ENCODE measurements around the gene ASB7.

ASB7 gene, protein sequence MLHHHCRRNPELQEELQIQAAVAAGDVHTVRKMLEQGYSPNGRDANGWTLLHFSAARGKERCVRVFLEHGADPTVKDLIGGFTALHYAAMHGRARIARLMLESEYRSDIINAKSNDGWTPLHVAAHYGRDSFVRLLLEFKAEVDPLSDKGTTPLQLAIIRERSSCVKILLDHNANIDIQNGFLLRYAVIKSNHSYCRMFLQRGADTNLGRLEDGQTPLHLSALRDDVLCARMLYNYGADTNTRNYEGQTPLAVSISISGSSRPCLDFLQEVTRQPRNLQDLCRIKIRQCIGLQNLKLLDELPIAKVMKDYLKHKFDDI

DNA sequence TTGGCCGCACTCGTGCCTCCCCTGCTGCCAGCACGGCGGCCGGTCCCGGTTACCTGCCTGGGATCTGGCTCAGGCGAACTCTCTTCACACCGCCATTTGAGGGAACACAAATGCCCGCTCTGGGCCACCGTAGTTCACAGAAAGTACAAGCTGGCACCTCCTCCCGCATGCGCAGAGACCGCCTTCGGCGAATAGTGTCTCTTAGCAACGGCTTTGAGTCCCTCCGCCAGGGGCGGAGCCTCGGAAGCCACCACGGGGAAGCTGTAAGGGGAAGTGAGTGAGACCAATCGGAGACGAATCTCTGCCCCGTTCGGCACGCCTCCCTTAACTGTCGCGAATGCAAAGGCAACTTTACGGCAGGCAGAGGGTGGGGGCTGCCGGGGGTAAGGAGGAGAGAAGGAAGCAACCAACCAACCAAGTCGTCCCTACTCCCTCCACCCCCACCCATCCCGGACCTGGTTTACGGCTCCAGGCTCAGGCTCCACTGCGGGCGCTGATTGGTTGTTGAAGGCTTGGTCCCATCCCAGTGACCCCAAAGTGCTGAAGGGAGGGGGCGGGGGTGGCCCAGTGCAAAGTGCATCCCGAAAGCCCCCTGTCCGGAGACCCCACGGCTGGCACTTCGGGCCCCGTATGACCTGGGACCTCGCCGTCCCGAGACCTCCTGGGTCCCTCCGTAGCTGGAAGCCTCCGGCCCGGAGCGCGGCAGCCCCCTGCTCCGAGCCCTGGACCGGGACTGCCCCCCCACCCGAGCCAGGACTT is at the start of gene ASB7, which contains the start of gene LINS1:
TSS of gene ASB7 (plus strand) at position 526 of the 759 bp plus-strand sequence. CDS start 9,628 bp downstream, outside the sequence.
TSS of gene LINS1 (minus strand) at position 121 of the 759 bp plus-strand sequence. CDS start 21,342 bp downstream, outside the sequence.
- Mint-ChIP-seq H3K27me3 (no peaks in the 10 kb centered on the region), H3K36me3 (peaks cover 13 to 19% of the 10 kb centered on the region in 2 donors), H3K4me3 (no peak within 1 kb of the TSS), H3K27ac (no peak within 1 kb of the TSS), H3K9me3 (peaks cover 0 to 1% of the 10 kb centered on the region in 2 donors), H3K4me1 (peaks cover 17 to 42% of the 10 kb centered on the region in 2 donors)
- DNase-seq (peak; percentile 100), ATAC-seq (replicated peaks) (peak; percentile 89)

DNA sequence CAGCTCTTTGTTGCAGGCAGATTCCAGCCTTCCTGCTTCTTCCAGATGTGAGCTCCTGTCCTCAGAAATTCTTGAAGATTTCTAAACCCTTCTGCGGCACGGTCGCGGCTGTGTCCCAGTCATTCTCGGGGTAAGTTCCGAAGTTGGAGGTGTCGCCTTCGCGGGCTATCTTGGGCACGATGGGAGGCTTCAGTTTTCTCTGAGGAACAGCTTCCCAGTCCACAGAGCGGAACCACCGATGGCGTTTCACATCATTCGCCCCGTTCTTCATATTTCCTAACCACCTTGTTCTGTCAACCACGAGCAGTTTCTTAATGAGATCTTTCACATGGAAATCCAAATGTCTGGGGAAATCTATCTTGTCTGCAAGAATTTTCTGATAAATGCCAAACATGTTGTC is 48.9 kb upstream of the ASB7 start:
- Mint-ChIP-seq H3K27me3 (no peaks in the 10 kb centered on the region), H3K4me3 (no peak overlapping the region), H3K9me3 (peaks cover 0 to 2% of the 10 kb centered on the region in 2 donors), H3K27ac (no peak overlapping the region), H3K4me1 (peaks cover 0 to 2% of the 10 kb centered on the region in 2 donors), H3K36me3 (peaks cover 25 to 46% of the 10 kb centered on the region in 2 donors)
- ATAC-seq (replicated peaks) (no peak), DNase-seq (no peak)

GRCh38 chr15:100558771-100559254 is 43.6 kb upstream of the ASB7 start:
- H3K36me3 Mint-ChIP-seq = peaks cover 29 to 45% of the 10 kb centered on the region in 2 donors
- ATAC-seq (replicated peaks) = no peak
- H3K9me3 Mint-ChIP-seq = peaks cover 0 to 2% of the 10 kb centered on the region in 2 donors
- H3K27me3 Mint-ChIP-seq = no peaks in the 10 kb centered on the region
- H3K27ac Mint-ChIP-seq = no peak overlapping the region
- no peak overlapping the region for H3K4me3 Mint-ChIP-seq
- peaks cover 0 to 2% of the 10 kb centered on the region in 2 donors for H3K4me1 Mint-ChIP-seq
- DNase-seq = no peak

GRCh38 chr15:100559330-100559729 is 43.1 kb upstream of the ASB7 start:
- Mint-ChIP-seq H3K27ac (no peak overlapping the region), H3K36me3 (peaks cover 25 to 42% of the 10 kb centered on the region in 2 donors), H3K9me3 (no peaks in the 10 kb centered on the region), H3K4me1 (peaks cover 0 to 2% of the 10 kb centered on the region in 2 donors), H3K4me3 (no peak overlapping the region), H3K27me3 (no peaks in the 10 kb centered on the region)
- DNase-seq (no peak), ATAC-seq (replicated peaks) (no peak)

DNA sequence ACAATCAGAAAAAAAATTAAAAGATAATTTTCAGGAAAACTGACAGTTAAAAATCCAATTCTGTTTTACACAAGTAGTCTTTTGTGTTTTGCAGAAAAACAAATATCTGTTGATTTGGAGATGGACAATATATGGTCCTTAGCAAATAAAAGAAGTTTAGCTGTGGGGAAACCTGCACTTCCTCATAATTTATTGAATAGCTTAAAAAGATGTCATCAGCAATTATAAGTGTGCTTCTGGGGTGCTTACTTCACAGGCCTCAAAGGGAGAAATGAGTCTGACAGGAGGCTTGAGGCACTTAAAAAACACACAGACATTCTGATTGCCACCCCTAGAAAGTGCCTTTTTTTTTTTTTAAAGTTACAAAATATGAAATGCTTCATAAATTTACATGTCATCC is 42.1 kb upstream of the ASB7 start:
- Mint-ChIP-seq H3K27ac (no peak overlapping the region), H3K4me3 (no peak overlapping the region), H3K36me3 (peaks cover 31 to 42% of the 10 kb centered on the region in 2 donors), H3K4me1 (peaks cover 0 to 2% of the 10 kb centered on the region in 2 donors), H3K27me3 (no peaks in the 10 kb centered on the region), H3K9me3 (no peaks in the 10 kb centered on the region)
- ATAC-seq (replicated peaks) (no peak), DNase-seq (no peak)

DNA sequence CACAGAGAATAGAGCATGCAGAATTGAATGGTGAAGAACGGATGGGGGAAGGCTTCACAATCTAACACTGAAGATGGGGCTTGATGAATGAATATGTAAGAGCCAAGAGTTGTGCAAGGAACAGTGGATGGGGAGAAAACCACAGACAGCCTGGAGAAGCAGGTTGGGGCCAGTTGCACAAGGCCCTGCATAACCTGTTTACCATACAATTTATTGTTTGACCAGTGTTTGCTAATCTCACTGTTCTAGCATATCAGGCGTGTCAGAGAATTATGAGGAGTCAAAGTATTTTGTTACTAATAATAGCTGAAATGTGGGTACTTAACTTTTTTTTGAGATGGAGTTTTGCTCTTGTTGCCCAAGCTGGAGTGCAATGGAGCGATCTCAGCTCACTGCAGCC is 36.8 kb upstream of the ASB7 start:
- Mint-ChIP-seq H3K9me3 (no peaks in the 10 kb centered on the region), H3K27me3 (no peaks in the 10 kb centered on the region), H3K4me1 (no peaks in the 10 kb centered on the region), H3K36me3 (peaks cover 35 to 39% of the 10 kb centered on the region in 2 donors), H3K4me3 (no peak overlapping the region), H3K27ac (no peak overlapping the region)
- DNase-seq = no peak
- no peak for ATAC-seq (replicated peaks)

DNA sequence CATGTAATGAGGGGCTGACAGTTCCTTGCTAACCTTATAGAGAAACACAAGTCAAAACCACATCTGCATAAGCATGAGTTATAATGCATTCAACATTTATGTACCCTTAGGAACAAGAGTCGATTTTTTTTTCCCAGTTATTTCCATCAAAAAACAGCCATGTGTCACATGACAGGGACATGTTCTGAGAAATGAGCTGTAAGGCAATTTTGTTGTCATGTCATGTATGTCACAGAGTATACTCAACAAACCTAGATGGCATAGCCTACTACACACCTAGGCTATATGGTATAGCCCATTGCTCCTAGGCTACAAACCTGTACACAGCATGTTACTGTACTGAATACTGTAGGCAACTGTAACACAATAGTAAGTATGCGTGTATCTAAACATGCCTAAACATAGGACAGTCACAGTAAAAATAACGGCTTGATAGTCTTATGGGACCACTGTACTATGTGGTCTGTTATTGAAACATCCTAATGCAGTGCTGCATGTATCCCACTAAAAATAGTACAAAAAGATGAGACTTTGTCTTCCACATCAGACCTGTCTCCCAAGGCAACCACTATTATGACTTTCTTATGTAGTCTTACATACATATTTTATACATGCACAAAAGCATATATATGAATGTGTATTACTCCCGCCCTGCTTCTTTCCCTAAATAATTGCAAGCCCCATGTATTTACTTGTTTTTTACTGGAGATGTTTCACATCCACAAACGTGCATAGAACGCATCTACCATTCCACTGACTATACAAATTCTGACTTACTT is 35.4 kb upstream of the ASB7 start:
- Mint-ChIP-seq H3K9me3 (no peaks in the 10 kb centered on the region), H3K27me3 (no peaks in the 10 kb centered on the region), H3K36me3 (peaks cover 30 to 40% of the 10 kb centered on the region in 2 donors), H3K4me3 (no peak overlapping the region), H3K4me1 (no peaks in the 10 kb centered on the region), H3K27ac (no peak overlapping the region)
- no peak for ATAC-seq (replicated peaks)
- DNase-seq = no peak

DNA sequence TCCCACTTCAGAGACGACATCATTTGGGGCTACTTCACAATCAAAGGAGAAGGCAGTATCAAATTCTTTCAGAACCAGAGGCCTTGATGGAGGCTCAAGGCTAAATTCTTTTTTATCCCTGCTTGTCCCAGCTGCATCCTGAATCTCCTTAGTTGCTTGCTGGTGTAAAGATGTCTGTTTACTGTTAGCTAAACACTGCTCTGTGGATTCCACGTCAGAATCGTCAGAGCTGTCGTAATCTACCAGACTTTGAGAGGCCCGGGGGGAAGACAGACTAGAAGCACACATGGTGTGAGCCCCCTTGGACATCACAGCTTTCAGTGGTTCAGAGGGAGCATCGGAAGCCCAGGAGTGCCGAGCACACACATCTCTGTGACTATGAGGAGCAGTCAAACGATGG is 33.0 kb upstream of the ASB7 start:
- no peak overlapping the region for H3K27ac Mint-ChIP-seq
- H3K4me1 Mint-ChIP-seq = no peaks in the 10 kb centered on the region
- DNase-seq (no peak), ATAC-seq (replicated peaks) (no peak)
- no peaks in the 10 kb centered on the region for H3K9me3 Mint-ChIP-seq
- no peaks in the 10 kb centered on the region for H3K27me3 Mint-ChIP-seq
- no peak overlapping the region for H3K4me3 Mint-ChIP-seq
- H3K36me3 Mint-ChIP-seq = peaks cover 27 to 37% of the 10 kb centered on the region in 2 donors

DNA sequence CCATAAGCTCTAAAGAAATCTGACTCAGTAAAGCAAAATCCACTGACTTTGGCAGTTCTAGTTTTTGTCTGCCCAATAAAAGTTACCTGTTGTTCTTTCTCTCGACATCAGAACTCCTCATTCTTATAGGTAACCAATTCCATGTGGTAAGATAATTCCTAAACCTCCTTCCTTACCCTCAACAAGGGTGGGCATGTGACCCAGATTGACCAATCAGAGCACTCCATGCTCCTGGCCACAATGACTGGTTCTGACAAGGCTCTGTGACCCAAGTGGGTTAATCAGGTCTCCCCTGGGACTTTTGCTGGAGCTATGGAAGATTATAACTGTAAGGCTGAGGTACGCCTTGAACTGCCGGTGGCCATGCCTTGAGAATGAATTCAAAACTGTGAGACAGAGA is 32.1 kb upstream of the ASB7 start:
- Mint-ChIP-seq H3K27ac (no peak overlapping the region), H3K27me3 (no peaks in the 10 kb centered on the region), H3K4me3 (no peak overlapping the region), H3K9me3 (no peaks in the 10 kb centered on the region), H3K36me3 (peaks cover 22 to 31% of the 10 kb centered on the region in 2 donors), H3K4me1 (no peaks in the 10 kb centered on the region)
- ATAC-seq (replicated peaks) (no peak), DNase-seq (no peak)

DNA sequence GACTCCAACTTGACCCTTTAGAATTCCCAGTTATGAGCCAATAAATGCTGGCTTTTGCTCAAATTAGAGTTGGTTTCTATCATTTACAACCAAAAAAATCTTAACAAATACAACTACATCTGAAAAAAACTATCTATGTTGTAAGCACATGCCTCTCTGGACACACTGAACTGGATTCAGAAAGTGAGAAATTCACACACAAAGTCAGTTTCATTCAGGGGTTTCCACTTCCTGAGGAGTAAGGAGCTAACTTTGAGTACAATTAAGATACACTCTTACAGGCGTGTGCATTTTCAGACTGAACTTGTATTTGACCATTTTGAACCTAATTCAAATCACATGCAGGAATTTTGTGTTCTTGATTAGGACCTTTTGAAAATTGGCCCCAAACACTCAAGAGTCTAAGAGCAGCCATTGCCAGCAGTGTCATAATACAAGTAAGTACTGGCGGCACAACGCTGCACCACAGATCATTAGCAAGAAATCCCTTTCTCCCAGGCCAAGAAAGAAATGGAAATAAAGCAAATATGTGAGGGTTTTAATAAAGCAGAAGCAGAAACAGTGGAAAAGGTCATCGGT is 31.6 kb upstream of the ASB7 start:
- DNase-seq = no peak
- H3K4me1 Mint-ChIP-seq = no peaks in the 10 kb centered on the region

DNA sequence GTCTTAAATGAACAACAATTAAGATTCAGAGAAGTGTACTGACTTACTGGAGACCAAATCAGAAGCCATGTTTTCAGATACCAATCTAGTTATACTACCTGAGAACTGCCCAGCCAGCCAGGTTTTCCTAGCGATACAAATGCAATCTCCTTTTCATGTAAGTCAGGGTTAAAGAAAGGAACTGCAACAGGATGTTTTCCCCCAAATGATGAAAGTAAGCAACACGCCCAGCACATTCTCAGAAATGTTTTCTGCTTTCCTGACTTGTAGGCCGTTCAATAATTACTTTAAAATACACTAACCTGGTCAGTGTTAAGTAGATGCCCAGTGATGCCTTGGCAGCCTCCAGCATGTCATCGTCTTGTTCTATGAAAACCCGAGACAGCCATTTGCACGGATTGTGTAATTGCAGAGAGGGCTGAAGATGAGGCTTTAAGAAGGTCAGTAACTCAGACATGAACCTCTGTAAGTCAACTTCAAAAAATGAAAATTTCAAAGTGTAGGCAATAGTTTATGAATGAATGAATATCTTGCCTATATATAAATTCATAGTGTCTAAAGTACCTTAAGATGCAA is 30.7 kb upstream of the ASB7 start:
- DNase-seq = no peak
- Mint-ChIP-seq H3K36me3 (peaks cover 20 to 34% of the 10 kb centered on the region in 2 donors), H3K4me3 (no peak overlapping the region), H3K27me3 (no peaks in the 10 kb centered on the region), H3K4me1 (no peaks in the 10 kb centered on the region), H3K27ac (no peak overlapping the region), H3K9me3 (no peaks in the 10 kb centered on the region)
- ATAC-seq (replicated peaks) = no peak

More for the DNA sequence above, 31.6 kb upstream of the ASB7 start:
- Mint-ChIP-seq H3K27me3 (no peaks in the 10 kb centered on the region), H3K27ac (no peak overlapping the region), H3K36me3 (peaks cover 24 to 30% of the 10 kb centered on the region in 2 donors), H3K9me3 (no peaks in the 10 kb centered on the region), H3K4me3 (no peak overlapping the region)
- no peak for ATAC-seq (replicated peaks)

DNA sequence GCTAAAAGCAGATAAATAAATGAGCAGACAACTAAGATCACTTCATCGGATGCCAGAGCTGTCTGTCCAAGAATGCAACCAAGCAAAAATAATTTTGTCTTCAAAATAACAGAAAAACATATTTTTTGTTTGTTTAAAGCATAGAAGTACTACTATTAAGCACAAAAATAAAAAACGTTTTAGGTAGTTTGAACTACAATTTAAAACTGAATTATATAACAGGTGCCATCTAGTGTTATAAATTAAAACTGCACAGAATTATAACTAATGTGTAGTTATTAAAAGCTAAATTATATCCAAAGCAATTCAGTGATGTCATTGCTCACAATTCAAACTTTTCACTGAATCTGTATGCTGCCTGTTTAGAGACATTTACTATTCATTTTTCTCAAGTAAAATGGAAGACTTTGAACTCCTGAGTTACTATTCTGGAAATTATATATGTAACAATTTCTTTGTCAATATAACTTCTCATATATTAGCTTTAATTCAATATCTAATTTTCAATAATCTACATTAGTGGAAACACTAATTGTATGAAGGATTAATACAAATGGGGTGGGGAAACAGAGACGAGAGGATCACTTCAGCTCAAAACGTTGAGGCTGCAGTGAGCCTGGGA is 29.9 kb upstream of the ASB7 start:
- ATAC-seq (replicated peaks) (no peak), DNase-seq (no peak)
- H3K36me3 Mint-ChIP-seq = peaks cover 20 to 37% of the 10 kb centered on the region in 2 donors
- no peak overlapping the region for H3K4me3 Mint-ChIP-seq
- no peaks in the 10 kb centered on the region for H3K27me3 Mint-ChIP-seq
- no peak overlapping the region for H3K27ac Mint-ChIP-seq
- H3K9me3 Mint-ChIP-seq = no peaks in the 10 kb centered on the region
- peaks cover 0 to 5% of the 10 kb centered on the region in 2 donors for H3K4me1 Mint-ChIP-seq

GRCh38 chr15:100573526-100573925 is 28.9 kb upstream of the ASB7 start:
- ATAC-seq (replicated peaks) (no peak), DNase-seq (no peak)
- peaks cover 22 to 37% of the 10 kb centered on the region in 2 donors for H3K36me3 Mint-ChIP-seq
- H3K27me3 Mint-ChIP-seq = no peaks in the 10 kb centered on the region
- H3K27ac Mint-ChIP-seq = no peak overlapping the region
- peaks cover 0 to 5% of the 10 kb centered on the region in 2 donors for H3K4me1 Mint-ChIP-seq
- H3K4me3 Mint-ChIP-seq = no peak overlapping the region
- H3K9me3 Mint-ChIP-seq = no peaks in the 10 kb centered on the region

All from stimulated activated naive B cell treated with anti-CD40 and anti-IgM and Interleukin-4, amounts not matched to agents 10 μg/mL and 1 μg/mL and 100 μg/mL, for 72 hours (primary cell).